Measurements from ENCODE around the gene CSF1.
A peak's percentile ranks its signal among the peaks of the same experiment; 100 is the strongest.

Gene CSF1

DNA sequence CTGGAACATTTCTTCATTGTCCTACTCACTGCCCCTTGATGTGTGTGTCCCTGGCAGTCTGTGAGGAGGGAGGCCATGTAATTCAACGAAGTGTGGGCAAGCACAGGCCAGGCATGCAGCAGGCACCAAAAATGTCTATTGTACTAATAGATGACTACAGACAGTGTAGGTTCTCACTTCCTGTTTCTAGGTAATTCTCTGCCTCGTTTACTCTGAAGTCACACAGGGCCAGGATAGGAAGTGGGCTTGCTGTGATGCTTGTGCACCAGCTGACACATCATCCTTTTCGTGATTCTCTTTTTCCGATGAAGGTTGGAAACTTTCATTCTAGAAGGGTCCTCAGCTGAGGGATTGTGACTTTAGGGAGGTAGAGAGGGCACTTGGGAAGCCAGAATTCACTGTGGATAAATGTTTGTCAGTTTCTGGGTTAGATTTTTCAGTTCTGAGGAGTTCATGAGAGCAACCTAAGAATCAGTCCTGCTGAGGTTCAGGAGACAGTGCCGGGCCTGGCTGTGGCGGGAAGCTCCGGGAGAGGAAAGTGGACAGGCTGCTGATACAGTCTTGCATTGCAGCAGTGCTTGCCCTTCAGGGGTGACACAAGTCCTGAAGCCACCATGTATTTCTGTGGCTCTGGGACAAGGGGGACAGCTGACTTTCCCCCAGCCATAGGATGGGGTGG is 4.3 kb upstream of the CSF1 start:
- DNase-seq (ENCODE audit: low spot score), result peak; percentile 86

DNA sequence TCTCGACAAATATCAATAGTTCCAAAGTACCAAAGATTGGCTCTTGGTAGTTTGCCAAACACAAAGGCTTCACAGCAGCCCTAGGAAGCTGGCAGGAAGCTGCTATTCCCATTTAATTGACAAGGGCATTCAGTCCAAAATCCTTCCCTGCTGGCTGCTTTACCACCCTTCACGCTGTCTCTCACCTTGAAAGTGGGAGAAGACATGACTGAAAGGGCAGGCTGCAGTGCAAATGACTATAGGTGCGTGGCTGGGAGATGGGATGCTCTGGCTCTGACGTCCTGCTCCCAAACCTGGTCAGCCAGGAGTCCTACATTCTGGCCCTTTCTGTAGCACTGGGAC is 3.8 kb upstream of the CSF1 start:
- no peak for DNase-seq (ENCODE audit: low spot score)
- TF ChIP-seq, protein P1, sequence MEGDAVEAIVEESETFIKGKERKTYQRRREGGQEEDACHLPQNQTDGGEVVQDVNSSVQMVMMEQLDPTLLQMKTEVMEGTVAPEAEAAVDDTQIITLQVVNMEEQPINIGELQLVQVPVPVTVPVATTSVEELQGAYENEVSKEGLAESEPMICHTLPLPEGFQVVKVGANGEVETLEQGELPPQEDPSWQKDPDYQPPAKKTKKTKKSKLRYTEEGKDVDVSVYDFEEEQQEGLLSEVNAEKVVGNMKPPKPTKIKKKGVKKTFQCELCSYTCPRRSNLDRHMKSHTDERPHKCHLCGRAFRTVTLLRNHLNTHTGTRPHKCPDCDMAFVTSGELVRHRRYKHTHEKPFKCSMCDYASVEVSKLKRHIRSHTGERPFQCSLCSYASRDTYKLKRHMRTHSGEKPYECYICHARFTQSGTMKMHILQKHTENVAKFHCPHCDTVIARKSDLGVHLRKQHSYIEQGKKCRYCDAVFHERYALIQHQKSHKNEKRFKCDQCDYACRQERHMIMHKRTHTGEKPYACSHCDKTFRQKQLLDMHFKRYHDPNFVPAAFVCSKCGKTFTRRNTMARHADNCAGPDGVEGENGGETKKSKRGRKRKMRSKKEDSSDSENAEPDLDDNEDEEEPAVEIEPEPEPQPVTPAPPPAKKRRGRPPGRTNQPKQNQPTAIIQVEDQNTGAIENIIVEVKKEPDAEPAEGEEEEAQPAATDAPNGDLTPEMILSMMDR (IDR thresholded peaks at IDR 0.05; ENCODE audit: extremely low read depth, missing control alignments), result no peak

More for the DNA sequence above, 4.3 kb upstream of the CSF1 start:
- TF ChIP-seq, protein P1 (IDR thresholded peaks at IDR 0.05; ENCODE audit: extremely low read depth, missing control alignments), result no peak

DNA sequence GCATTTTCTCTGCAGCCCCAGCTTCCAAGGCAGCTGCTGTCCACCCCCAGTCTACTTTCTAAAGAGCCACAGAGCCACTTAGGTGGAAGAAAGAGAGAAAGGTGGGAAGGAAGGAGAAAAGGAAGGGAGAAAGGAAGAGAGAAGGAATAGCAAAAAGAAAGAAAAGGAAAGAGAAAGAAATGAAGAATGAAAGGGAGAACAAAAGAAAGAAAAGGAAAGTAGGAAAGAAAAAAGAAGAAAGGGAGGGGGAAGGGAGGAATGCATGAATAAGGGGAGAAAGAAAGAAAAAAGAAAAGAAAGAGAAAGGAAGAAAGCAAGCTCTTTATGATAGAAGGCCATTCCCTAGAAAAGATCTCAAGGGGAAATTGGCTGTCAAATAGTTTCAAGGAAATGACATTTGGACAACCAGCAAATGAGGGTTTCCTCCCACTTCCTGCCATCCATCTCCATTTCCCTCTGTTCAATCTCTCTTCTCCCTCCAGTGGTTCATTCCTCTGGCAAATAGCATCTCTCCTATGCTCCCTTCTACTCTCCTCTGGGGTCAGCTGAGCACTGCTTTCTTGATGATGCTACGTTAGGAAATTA is 3.4 kb upstream of the CSF1 start:
- TF ChIP-seq, protein P1 (IDR thresholded peaks at IDR 0.05; ENCODE audit: extremely low read depth, missing control alignments), result no peak
- no peak for DNase-seq (ENCODE audit: low spot score)

DNA sequence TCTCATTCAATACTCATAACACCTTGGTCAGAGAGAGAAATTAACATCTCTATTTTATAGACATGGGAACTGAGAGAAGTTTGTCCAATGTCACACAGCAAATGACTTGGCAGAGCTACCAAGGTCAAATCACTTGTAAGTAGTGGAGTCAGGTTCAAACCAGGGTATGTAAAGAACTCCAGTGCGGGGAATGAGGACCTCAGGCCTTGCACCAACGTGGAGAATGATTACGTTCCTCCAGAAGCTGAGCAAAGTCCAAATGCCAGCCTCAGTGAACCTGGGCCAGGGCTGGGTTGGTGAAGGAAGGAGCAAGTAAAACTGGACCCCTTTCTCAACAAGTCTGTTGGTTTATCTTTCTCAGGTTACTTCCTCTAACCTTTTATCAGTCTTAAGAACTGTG is 1.8 kb upstream of the CSF1 start:
- no peak for DNase-seq (ENCODE audit: low spot score)
- TF ChIP-seq, protein P1 (IDR thresholded peaks at IDR 0.05; ENCODE audit: extremely low read depth, missing control alignments), result no peak

DNA sequence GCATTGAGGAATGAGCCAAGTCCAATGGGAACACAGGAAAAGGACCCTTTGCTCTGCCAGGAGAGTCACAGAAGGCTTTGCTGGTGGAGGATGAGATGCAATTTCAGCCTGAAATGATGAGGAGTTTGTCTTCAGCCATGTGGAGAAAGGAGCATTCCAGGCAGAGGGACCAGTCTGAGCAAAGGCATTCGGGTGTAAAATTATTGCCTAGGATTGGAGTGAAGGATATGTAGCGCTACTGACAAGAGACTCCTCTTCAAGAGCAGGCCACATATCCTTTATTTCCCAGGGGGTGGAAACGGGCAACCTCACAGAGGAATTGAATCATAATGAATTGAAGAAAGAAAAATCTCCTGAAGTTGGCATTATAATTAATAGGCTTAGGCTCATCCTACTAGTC is 1.1 kb upstream of the CSF1 start:
- no peak for DNase-seq (ENCODE audit: low spot score)

DNA sequence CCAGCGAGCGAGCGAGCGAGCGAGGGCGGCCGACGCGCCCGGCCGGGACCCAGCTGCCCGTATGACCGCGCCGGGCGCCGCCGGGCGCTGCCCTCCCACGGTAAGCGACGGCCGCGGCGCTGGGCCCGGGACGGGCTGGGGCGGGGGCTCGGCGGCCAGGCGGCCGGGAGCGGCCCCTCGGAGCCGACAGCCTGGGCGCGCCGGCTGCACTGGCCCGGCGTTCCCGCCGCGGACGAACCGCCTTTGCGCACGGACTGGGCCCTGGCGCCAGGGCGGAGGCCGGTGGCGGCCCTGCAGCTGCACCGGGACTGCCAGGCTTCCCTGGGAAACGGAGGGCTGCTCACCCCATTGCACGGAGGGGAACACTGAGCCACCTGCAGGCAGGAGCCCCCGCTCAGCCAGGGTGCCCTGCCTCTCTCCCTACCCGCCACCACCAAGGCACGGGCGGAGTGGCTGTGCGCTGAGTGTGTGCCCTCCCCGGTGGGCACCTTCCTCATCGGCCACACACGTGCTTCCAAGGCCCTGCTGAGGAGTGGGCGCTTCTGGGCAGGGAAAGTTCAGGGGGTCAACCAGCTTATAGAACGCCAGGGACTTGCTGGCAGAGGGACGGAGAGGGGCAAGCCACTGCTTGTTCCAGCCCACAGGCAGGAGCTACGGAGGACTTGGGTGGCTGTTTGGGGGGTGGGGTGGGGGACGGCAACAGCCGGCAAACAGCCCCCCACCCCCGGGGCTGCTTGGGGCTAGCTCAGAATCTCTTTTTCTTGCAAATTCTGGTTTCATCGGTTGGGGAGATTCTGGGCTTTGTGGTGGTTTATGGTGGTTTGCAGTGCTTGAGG is 532 bp downstream of the CSF1 start:
- DNase-seq (ENCODE audit: low spot score), result peak; percentile 66
- TF ChIP-seq, protein P1 (IDR thresholded peaks at IDR 0.05; ENCODE audit: extremely low read depth, missing control alignments), result no peak

More for the DNA sequence above, 1.1 kb upstream of the CSF1 start:
- TF ChIP-seq, protein P1 (IDR thresholded peaks at IDR 0.05; ENCODE audit: extremely low read depth, missing control alignments), result no peak
